Muscle of leg (tissue), 11 donors: ENCODE measurements around the gene RNLS. TPM values are rescaled to one million over a fixed set of nuclear protein-coding genes. Genes with fewer than 3 reads are reported as not detected.
"Not testable (repeated sequence)": the region's sequence is repeated elsewhere in the genome, so short reads cannot be mapped to it uniquely, and the experiment has no call there.

Experiments used
- DNase-seq: peaks from one replicate; pipeline ENCODE4 v3.0.0; 2013
- H3K27ac ChIP-seq: one replicate; pipeline ENCODE4 v1.5.1; 2013; ENCODE audit warnings: mild to moderate bottlenecking, low read length, control low read depth
- H3K27me3 ChIP-seq: one replicate; pipeline ENCODE4 v1.6.1; 2013; ENCODE audit warnings: low read length; ENCODE audit not compliant: control insufficient read depth, insufficient read depth
- H3K36me3 ChIP-seq: one replicate; pipeline ENCODE4 v1.6.1; 2013; ENCODE audit warnings: low read length; ENCODE audit not compliant: control insufficient read depth, insufficient read depth
- H3K4me1 ChIP-seq: one replicate; pipeline ENCODE4 v1.6.1; 2013; ENCODE audit warnings: low read length; ENCODE audit not compliant: control insufficient read depth, insufficient read depth
- H3K4me3 ChIP-seq: one replicate; pipeline ENCODE4 v1.5.1; 2013; ENCODE audit warnings: low read length, control low read depth
- H3K9me3 ChIP-seq: replicated peaks from 2 replicates; pipeline ENCODE4 v1.6.1; 2013; ENCODE audit warnings: low read depth, low read length; ENCODE audit not compliant: control insufficient read depth
- WGBS: methylation state at CpG from one replicate; pipeline ENCODE4 v1.1.5; 2013; ENCODE audit warnings: missing lambda C conversion rate; ENCODE audit not compliant: insufficient coverage; 5-methylcytosine and 5-hydroxymethylcytosine counted together
- polyA plus RNA-seq, 8 donors: library from polyadenylated mRNA; unstranded; fragments of 120-200 nt; gene quantifications; one replicate each; pipeline versions ENCODE4 v1.2.1 to v1.2.3, GENCODE V29; 2013; ENCODE audit warnings: inconsistent platforms in 1 of 8, low replicate concordance in 1 of 8; ENCODE audit not compliant: insufficient read length in 8 of 8, insufficient read depth in 1 of 8
- total RNA-seq: library from RNA; stranded (reverse); fragments of 120-200 nt; gene quantifications from one replicate; pipeline ENCODE4 v1.2.4, GENCODE V29; 2013

Gene RNLS
- total and polyA plus RNA-seq, 9 donors: 2.0 to 4.5 (median 3.5) TPM

GRCh38 chr10:88289342-88289741 is 293.8 kb downstream of the RNLS start:
- H3K36me3 ChIP-seq: no peaks in the 10 kb centered on the region
- no peaks in the 10 kb centered on the region for H3K9me3 ChIP-seq
- no peak overlapping the region for H3K27ac ChIP-seq
- DNase-seq: no peak
- no peaks in the 10 kb centered on the region for H3K4me1 ChIP-seq
- H3K27me3 ChIP-seq: no peaks in the 10 kb centered on the region
- H3K4me3 ChIP-seq: no peak overlapping the region

- Histone ChIP-seq H3K27ac (no peak overlapping the region), H3K36me3 (no peaks in the 10 kb centered on the region), H3K4me1 (no peaks in the 10 kb centered on the region), H3K27me3 (no peaks in the 10 kb centered on the region), H3K4me3 (no peak overlapping the region), H3K9me3 (no peaks in the 10 kb centered on the region)
- WGBS: no CpG with 5 or more reads among the region's 3 CpGs
- no peak for DNase-seq
Observed at GRCh38 chr10:88288320-88289059, 294.6 kb downstream of the RNLS start.

GRCh38 chr10:88286030-88286429 is 297.1 kb downstream of the RNLS start:
- H3K4me3 ChIP-seq: no peak overlapping the region
- no peaks in the 10 kb centered on the region for H3K36me3 ChIP-seq
- no peak overlapping the region for H3K27ac ChIP-seq
- no CpG with 5 or more reads among the region's 1 CpG for WGBS
- no peak for DNase-seq
- H3K9me3 ChIP-seq: no peaks in the 10 kb centered on the region
- no peaks in the 10 kb centered on the region for H3K27me3 ChIP-seq
- H3K4me1 ChIP-seq: peaks cover 5% of the 10 kb centered on the region

GRCh38 chr10:88281592-88282347 is 301.3 kb downstream of the RNLS start:
- no peaks in the 10 kb centered on the region for H3K9me3 ChIP-seq
- H3K27me3 ChIP-seq: no peaks in the 10 kb centered on the region
- no peaks in the 10 kb centered on the region for H3K36me3 ChIP-seq
- 38% methylated on average over 1 of the region's 6 CpGs for WGBS
- peaks cover 5% of the 10 kb centered on the region for H3K4me1 ChIP-seq
- H3K4me3 ChIP-seq: no peak overlapping the region
- no peak overlapping the region for H3K27ac ChIP-seq
- DNase-seq: peak; percentile 23

GRCh38 chr10:88280518-88280917 is 302.6 kb downstream of the RNLS start:
- Histone ChIP-seq H3K27me3 (no peaks in the 10 kb centered on the region), H3K27ac (no peak overlapping the region), H3K4me3 (no peak overlapping the region), H3K36me3 (no peaks in the 10 kb centered on the region), H3K9me3 (no peaks in the 10 kb centered on the region), H3K4me1 (peaks cover 5% of the 10 kb centered on the region)
- no peak for DNase-seq

GRCh38 chr10:88278912-88279311 is 304.2 kb downstream of the RNLS start:
- no CpG with 5 or more reads among the region's 2 CpGs for WGBS
- H3K36me3 ChIP-seq: no peaks in the 10 kb centered on the region
- H3K4me1 ChIP-seq: peaks cover 5% of the 10 kb centered on the region
- no peaks in the 10 kb centered on the region for H3K27me3 ChIP-seq
- DNase-seq: no peak
- no peaks in the 10 kb centered on the region for H3K9me3 ChIP-seq
- no peak overlapping the region for H3K27ac ChIP-seq
- H3K4me3 ChIP-seq: no peak overlapping the region

- not testable (repeated sequence) for H3K27ac ChIP-seq, H3K27me3 ChIP-seq, H3K4me1 ChIP-seq, DNase-seq, H3K36me3 ChIP-seq, H3K9me3 ChIP-seq, H3K4me3 ChIP-seq
- WGBS: 100% methylated on average over 2 of the region's 4 CpGs
Observed at GRCh38 chr10:88276945-88277344, 306.2 kb downstream of the RNLS start.

GRCh38 chr10:88274286-88274685 is 308.8 kb downstream of the RNLS start:
- no peaks in the 10 kb centered on the region for H3K9me3 ChIP-seq
- no peak for DNase-seq
- H3K27me3 ChIP-seq: no peaks in the 10 kb centered on the region
- no peak overlapping the region for H3K4me3 ChIP-seq
- H3K36me3 ChIP-seq: no peaks in the 10 kb centered on the region
- no peak overlapping the region for H3K27ac ChIP-seq
- WGBS: 100% methylated on average over 1 of the region's 2 CpGs
- peaks cover 3% of the 10 kb centered on the region for H3K4me1 ChIP-seq

- Histone ChIP-seq H3K4me3 (no peak overlapping the region), H3K27me3 (no peaks in the 10 kb centered on the region), H3K4me1 (peaks cover 3% of the 10 kb centered on the region), H3K9me3 (no peaks in the 10 kb centered on the region), H3K36me3 (no peaks in the 10 kb centered on the region), H3K27ac (no peak overlapping the region)
- DNase-seq: no peak
- whole genome bisulfite sequencing: no CpG with 5 or more reads among the region's 4 CpGs
Observed at GRCh38 chr10:88273567-88273966, 309.6 kb downstream of the RNLS start.

GRCh38 chr10:88271761-88272543 is 311.2 kb downstream of the RNLS start:
- no peaks in the 10 kb centered on the region for H3K9me3 ChIP-seq
- H3K27ac ChIP-seq: no peak overlapping the region
- H3K4me3 ChIP-seq: no peak overlapping the region
- WGBS: 54% methylated on average over 3 of the region's 5 CpGs
- DNase-seq: no peak
- no peaks in the 10 kb centered on the region for H3K27me3 ChIP-seq
- peaks cover 3% of the 10 kb centered on the region for H3K4me1 ChIP-seq
- no peaks in the 10 kb centered on the region for H3K36me3 ChIP-seq
